Fibroblast of peridontal ligament (primary cell): ENCODE results near the gene PEMT.
"Not testable (repeated sequence)": the region's sequence is repeated elsewhere in the genome, so short reads cannot be mapped to it uniquely, and the experiment has no call there.

Experiments
- DNase-seq: peaks from one replicate; pipeline ENCODE4 v3.0.0-alpha.2; 2010; ENCODE audit errors: extremely low read depth

The PEMT gene

GRCh38 chr17:17591355-17592298 lies at the start of gene PEMT:
Gene PEMT, minus strand, starts transcription at chr17:17591708. Its CDS starts 82 bp downstream, at chr17:17591626.
- DNase-seq: peak; percentile 98

- DNase-seq: not testable (repeated sequence)
These were observed 48.3 kb upstream of the PEMT start for GRCh38 chr17:17639661-17640270.

GRCh38 chr17:17638467-17638866 lies 47.0 kb upstream of the PEMT start:
- no peak for DNase-seq

- peak; percentile 55 for DNase-seq
These were observed 44.9 kb upstream of the PEMT start for GRCh38 chr17:17636272-17636885.

- not testable (repeated sequence) for DNase-seq
These were observed 44.2 kb upstream of the PEMT start for GRCh38 chr17:17635537-17636271.

- DNase-seq: no peak
These were observed 43.6 kb upstream of the PEMT start for GRCh38 chr17:17635126-17635525.

- no peak for DNase-seq
These were observed 41.8 kb upstream of the PEMT start for GRCh38 chr17:17633310-17633709.

GRCh38 chr17:17632690-17633089 lies 41.2 kb upstream of the PEMT start:
- not testable (repeated sequence) for DNase-seq

GRCh38 chr17:17628388-17629008 lies 37.0 kb upstream of the PEMT start:
- no peak for DNase-seq

- no peak for DNase-seq
These were observed 35.3 kb upstream of the PEMT start for GRCh38 chr17:17626840-17627239.

GRCh38 chr17:17626151-17626805 lies 34.8 kb upstream of the PEMT start:
- no peak for DNase-seq

- DNase-seq: no peak
These were observed 33.2 kb upstream of the PEMT start for GRCh38 chr17:17624741-17625140.

GRCh38 chr17:17623904-17624303 lies 32.4 kb upstream of the PEMT start:
- DNase-seq: no peak

- no peak for DNase-seq
These were observed 29.7 kb upstream of the PEMT start for GRCh38 chr17:17621254-17621653.

GRCh38 chr17:17613708-17614114 lies 22.2 kb upstream of the PEMT start:
- peak; percentile 82 for DNase-seq

- no peak for DNase-seq
These were observed 20.8 kb upstream of the PEMT start for GRCh38 chr17:17612085-17613022.

- no peak for DNase-seq
These were observed 17.6 kb upstream of the PEMT start for GRCh38 chr17:17609121-17609520.

- DNase-seq: no peak
These were observed 15.0 kb upstream of the PEMT start for GRCh38 chr17:17606416-17607000.

GRCh38 chr17:17605729-17606088 lies 14.2 kb upstream of the PEMT start:
- peak; percentile 65 for DNase-seq
